H1 (cell line): ENCODE results near the gene ECSIT. TPM values are rescaled to one million over a fixed set of nuclear protein-coding genes. Genes with fewer than 3 reads are reported as not detected.
A peak's percentile ranks its signal among the peaks of the same experiment; 100 is the strongest.

Experiments used
- CTCF ChIA-PET: fragments of 300-600 bp; sonication (Branson Sonifier 250); formaldehyde crosslinking; loops from one replicate; lab custom pipeline; 2021; ENCODE audit not compliant: partially characterized antibody; lab: Charles Lee
- POLR2A ChIA-PET: fragments of 300-600 bp; sonication (Branson Sonifier 250); formaldehyde crosslinking; loops from one replicate; lab custom pipeline; 2021; ENCODE audit warnings: inconsistent platforms; ENCODE audit not compliant: partially characterized antibody; lab: Charles Lee
- DNase-seq, 2 experiments: peaks; one replicate each; pipeline versions ENCODE4 v3.0.0 to v3.0.0-alpha.2; 2010 to 2022; ENCODE audit warnings: low spot score in 2 of 2, low read depth in 1 of 2, mixed read lengths in 1 of 2
- FAIRE-seq: peaks from 2 replicates; lab custom pipeline; 2011; peaks lifted over from hg19 to GRCh38; lab: Jason Lieb, UNC
- H2AFZ ChIP-seq: 2 replicates; pipeline ENCODE4 v1.8.1; 2012; ENCODE audit warnings: low read length, inconsistent platforms
- H2AK5ac ChIP-seq: 2 replicates; pipeline ENCODE4 v1.6.1; 2013; ENCODE audit warnings: low read depth, low read length
- H2BK120ac ChIP-seq: replicated peaks from 2 replicates; pipeline ENCODE3; 2013; ENCODE audit warnings: low read depth, low read length, inconsistent platforms
- H2BK12ac ChIP-seq: 2 replicates; pipeline ENCODE4 v1.6.1; 2013; ENCODE audit warnings: low read depth, low read length
- H2BK15ac ChIP-seq: 2 replicates; pipeline ENCODE4 v1.6.1; 2013; ENCODE audit warnings: low read length
- H2BK20ac ChIP-seq: 2 replicates; pipeline ENCODE4 v1.6.1; 2013; ENCODE audit warnings: low read length
- H2BK5ac ChIP-seq: 2 replicates; pipeline ENCODE4 v1.6.1; 2013; ENCODE audit warnings: low read depth, low read length
- H3K14ac ChIP-seq: 2 replicates; pipeline ENCODE4 v1.6.1; 2013; ENCODE audit warnings: inconsistent platforms; ENCODE audit not compliant: insufficient read length
- H3K18ac ChIP-seq: 2 replicates; pipeline ENCODE4 v1.6.1; 2013; ENCODE audit warnings: low read length; ENCODE audit errors: extremely low read depth
- H3K23ac ChIP-seq: 2 replicates; pipeline ENCODE4 v1.6.1; 2013; ENCODE audit warnings: inconsistent platforms; ENCODE audit not compliant: insufficient read length
- H3K23me2 ChIP-seq: 2 replicates; pipeline ENCODE4 v1.6.1; 2013; ENCODE audit warnings: low read depth, low read length
- H3K27ac ChIP-seq: 2 replicates; pipeline ENCODE4 v1.6.1; 2011; ENCODE audit warnings: low read depth, low read length, inconsistent platforms
- H3K27me3 ChIP-seq, 4 experiments: replicated peaks in 1 of 4; 1 replicate in 1 of 4; 2 replicates in 3 of 4; pipeline versions ENCODE4 v1.6.1 to v1.8.1; 2011 to 2013; ENCODE audit warnings: low read length in 3 of 4, mild to moderate bottlenecking in 3 of 4, inconsistent platforms in 2 of 4, mixed read lengths in 2 of 4, moderate library complexity in 1 of 4; ENCODE audit not compliant: control insufficient read depth in 3 of 4, insufficient read depth in 3 of 4; ENCODE audit errors: extremely low read depth in 1 of 4
- H3K36me3 ChIP-seq, 4 experiments: 2 replicates each; pipeline versions ENCODE4 v1.6.1 to v1.8.1; 2011 to 2013; ENCODE audit warnings: mild to moderate bottlenecking in 4 of 4, low read length in 3 of 4, moderate library complexity in 2 of 4, control low read depth in 1 of 4, inconsistent platforms in 1 of 4; ENCODE audit not compliant: insufficient read depth in 4 of 4, control insufficient read depth in 2 of 4
- H3K4ac ChIP-seq: replicated peaks from 2 replicates; pipeline ENCODE3; 2013; ENCODE audit warnings: low read length, low read depth, mixed read lengths, inconsistent platforms; ENCODE audit not compliant: insufficient read length
- H3K4me1 ChIP-seq, 4 experiments: replicated peaks in 1 of 4; 1 replicate in 1 of 4; 2 replicates in 3 of 4; pipeline versions ENCODE4 v1.6.1 to v1.8.1; 2011 to 2013; ENCODE audit warnings: low read length in 3 of 4, inconsistent platforms in 2 of 4, mixed read lengths in 1 of 4; ENCODE audit not compliant: insufficient read depth in 4 of 4, control insufficient read depth in 3 of 4
- H3K4me2 ChIP-seq, 2 experiments: 2 replicates each; pipeline versions ENCODE4 v1.6.1 to v1.8.1; 2011 to 2013; ENCODE audit warnings: low read depth in 2 of 2, low read length in 2 of 2, control low read depth in 1 of 2, inconsistent platforms in 1 of 2, mild to moderate bottlenecking in 1 of 2; ENCODE audit not compliant: insufficient read depth in 1 of 2
- H3K4me3 ChIP-seq, 4 experiments: fragments of 200-600, 300-600 bp in 1 of 4; sonication (generic), shearing (Covaris generic), sonication (Bioruptor Twin) in 1 of 4; 2 replicates each; pipeline versions ENCODE4 v1.5.1 to v1.8.1; 2011 to 2016; ENCODE audit warnings: low read length in 4 of 4, low read depth in 3 of 4, control low read depth in 2 of 4, inconsistent platforms in 2 of 4, mild to moderate bottlenecking in 2 of 4, mixed read lengths in 1 of 4, moderate library complexity in 1 of 4; ENCODE audit not compliant: insufficient read depth in 2 of 4; ENCODE audit errors: extremely low read depth in 1 of 4
- H3K56ac ChIP-seq: replicated peaks from 2 replicates; pipeline ENCODE3; 2013; ENCODE audit warnings: low read depth, mild to moderate bottlenecking, mixed read lengths, low read length, inconsistent platforms; ENCODE audit not compliant: insufficient read length
- H3K79me1 ChIP-seq: 2 replicates; pipeline ENCODE4 v1.6.1; 2013; ENCODE audit warnings: low read depth, low read length, control low read depth
- H3K79me2 ChIP-seq, 2 experiments: 2 replicates each; pipeline versions ENCODE4 v1.6.1 to v1.8.1; 2012 to 2013; ENCODE audit warnings: low read length in 2 of 2, mild to moderate bottlenecking in 2 of 2, inconsistent platforms in 1 of 2; ENCODE audit not compliant: insufficient read depth in 2 of 2, control insufficient read depth in 1 of 2
- H3K9ac ChIP-seq, 4 experiments: replicated peaks in 1 of 4; 1 replicate in 1 of 4; 2 replicates in 3 of 4; pipeline versions ENCODE4 v1.6.1 to v1.8.1; 2011 to 2013; ENCODE audit warnings: low read depth in 3 of 4, low read length in 3 of 4, control low read depth in 2 of 4, mild to moderate bottlenecking in 2 of 4, moderate library complexity in 2 of 4, inconsistent platforms in 1 of 4; ENCODE audit errors: extremely low read depth in 1 of 4
- H3K9me3 ChIP-seq, 2 experiments: 2 replicates each; pipeline versions ENCODE4 v1.6.1 to v1.8.1; 2012 to 2013; ENCODE audit warnings: mild to moderate bottlenecking in 2 of 2, moderate library complexity in 2 of 2, control low read depth in 1 of 2, inconsistent platforms in 1 of 2, low read depth in 1 of 2, low read length in 1 of 2, mixed read lengths in 1 of 2; ENCODE audit not compliant: insufficient read depth in 2 of 2
- H4K20me1 ChIP-seq, 2 experiments: replicated peaks in 1 of 2; 2 replicates each; pipeline versions ENCODE3 to v1.8.1; 2011 to 2013; ENCODE audit warnings: inconsistent platforms in 2 of 2, low read length in 2 of 2, mild to moderate bottlenecking in 1 of 2; ENCODE audit not compliant: insufficient read depth in 2 of 2, control insufficient read depth in 1 of 2
- H4K5ac ChIP-seq: 2 replicates; pipeline ENCODE4 v1.6.1; 2013; ENCODE audit warnings: low read length, low read depth, mixed read lengths, inconsistent platforms; ENCODE audit not compliant: insufficient read length
- H4K8ac ChIP-seq: 2 replicates; pipeline ENCODE4 v1.8.0; 2013; ENCODE audit warnings: mild to moderate bottlenecking, moderate library complexity, low read length, inconsistent platforms; ENCODE audit not compliant: insufficient read depth; ENCODE audit errors: extremely low read depth
- H4K91ac ChIP-seq: replicated peaks from 2 replicates; pipeline ENCODE3; 2013; ENCODE audit warnings: low read length, mixed read lengths, inconsistent platforms; ENCODE audit not compliant: insufficient read length
- ATF2 ChIP-seq: IDR thresholded peaks from 2 replicates; pipeline ENCODE4 v1.6.1; 2012; ENCODE audit warnings: low read length, inconsistent platforms
- KDM4A ChIP-seq: IDR thresholded peaks from one replicate; pipeline ENCODE4 v1.7.1; 2012; ENCODE audit warnings: low read depth, mild to moderate bottlenecking, moderate library complexity, low read length, inconsistent platforms; ENCODE audit not compliant: severe bottlenecking
- PHF8 ChIP-seq: fragments of 200-600 bp; sonication (generic); conservative IDR thresholded peaks from 2 replicates; pipeline ENCODE4 v1.7.1; 2012; ENCODE audit warnings: low read depth, mild to moderate bottlenecking, inconsistent platforms, low read length, moderate library complexity
- RBBP5 ChIP-seq: IDR thresholded peaks from 2 replicates; pipeline ENCODE4 v1.7.1; 2012; ENCODE audit warnings: low read depth, mild to moderate bottlenecking, inconsistent platforms, low read length, moderate library complexity, borderline replicate concordance
- RFX5 ChIP-seq: IDR thresholded peaks from 2 replicates; pipeline ENCODE4 v1.6.1; 2011; ENCODE audit warnings: low read depth, low read length, improper control_type of control experiment, borderline replicate concordance
- SP1 ChIP-seq: IDR thresholded peaks from 2 replicates; pipeline ENCODE4 v1.6.1; 2011; ENCODE audit warnings: low read depth, low read length
- SRF ChIP-seq: IDR thresholded peaks from 2 replicates; pipeline ENCODE4 v1.6.1; 2011; ENCODE audit warnings: mild to moderate bottlenecking, low read depth, low read length, moderate library complexity
- TAF1 ChIP-seq: IDR thresholded peaks from 2 replicates; pipeline ENCODE4 v1.6.1; 2011; ENCODE audit warnings: mild to moderate bottlenecking, low read depth, low read length
- TAF7 ChIP-seq: optimal IDR thresholded peaks from 2 replicates; pipeline ENCODE3; 2011; ENCODE audit warnings: low read depth, mild to moderate bottlenecking, inconsistent platforms, low read length, moderate library complexity, borderline replicate concordance
- WGBS, 2 experiments: shearing (Covaris generic) in 1 of 2; methylation state at CpG; one replicate each; pipeline versions ENCODE4 v1.1.6 to v1.1.7; 2013 to 2015; ENCODE audit warnings: low lambda C conversion rate in 2 of 2, mixed read lengths in 2 of 2, inconsistent platforms in 1 of 2, low coverage in 1 of 2, missing lambda C conversion rate in 1 of 2; ENCODE audit not compliant: insufficient replicate concordance in 2 of 2, insufficient coverage in 1 of 2, insufficient read length in 1 of 2; ENCODE audit errors: extremely low coverage in 1 of 2, missing lambda C conversion rate in 1 of 2; 5-methylcytosine and 5-hydroxymethylcytosine counted together
- polyA plus RNA-seq, 7 experiments: library from polyadenylated mRNA; depleted of rRNA in 3 of 7; stranded (reverse) in 5 of 7; unstranded in 2 of 7; fragments of >200 nt in 5 of 7; fragments of 200-250 nt in 2 of 7; gene quantifications; 1 replicate in 5 of 7; 2 replicates in 1 of 7; 4 replicates in 1 of 7; pipeline versions ENCODE4 v1.2.1 to v1.2.3, GENCODE V29; 2011 to 2013; ENCODE audit warnings: missing spikeins in 2 of 7, mixed read lengths in 2 of 7
- total RNA-seq: library from RNA; stranded (reverse); fragmentation: NEBNext Ultra II Directional; extraction: Animal tissue kit (Norgen Biotek cat#: 25700); gene quantifications from 2 replicates; pipeline ENCODE4 v1.2.1, GENCODE V29; 2021

ECSIT gene
- total and polyA plus RNA-seq, 2 of the 8 experiments (the other 6 are each of a cell fraction or from before 2014, with no cell fraction given) = 55.7 to 74.1 TPM

GRCh38 chr19:11482384-11483050 is 46.4 kb downstream of the ECSIT start:
- no peak for FAIRE-seq
- no peak overlapping the region for H3K27ac ChIP-seq
- TF ChIP-seq SP1 (0 out of 2 replicates have a peak, but pooled peaks have one; percentile 56), RBBP5 (0 out of 2 replicates have a peak, but pooled peaks have one; percentile 64), TAF7 (peak; percentile 41), TAF1 (no peak), PHF8 (no peak), SRF (no peak), KDM4A (no peak), RFX5 (no peak), ATF2 (no peak)

More at GRCh38 chr19:11482384-11483050, 46.4 kb downstream of the ECSIT start:
- H3K14ac ChIP-seq = no peak overlapping the region
- H3K18ac ChIP-seq = no peak overlapping the region; the same call in 1 of the 2 replicates
- WGBS, 2 experiments = 11% methylated on average over 39 of the region's 58 CpGs; no CpG with 5 or more reads in 1 of the 2 experiments
- ChIA-PET POLR2A (interaction anchor here (0.6 to 3.9 kb wide), 19 partner anchors 8 to 122 kb away, joined by 3 to 20 read pairs (median 4); partner anchors contain the start of gene EPOR), CTCF (interaction anchor here (0.6 to 6.4 kb wide), 33 partner anchors 9 to 894 kb away, joined by 3 to 37 read pairs (median 4); partner anchors contain the start of genes CNN1, EPOR, ODAD3 and PRKCSH)
- H3K4ac ChIP-seq = no peak overlapping the region
- H3K9me3 ChIP-seq = no peaks in the 10 kb centered on the region; a peak in 1 of 4 replicates
- peak overlapping the region; percentile 86 for H4K8ac ChIP-seq
- no peak overlapping the region for H2AFZ ChIP-seq
- H2BK5ac ChIP-seq = no peak overlapping the region
- H3K79me1 ChIP-seq = no peaks in the 10 kb centered on the region
- DNase-seq = peak; percentile 53 to 95
- H3K9ac ChIP-seq = no peak overlapping the region; a peak in 1 of 7 replicates
- H3K23ac ChIP-seq = no peak overlapping the region
- peak overlapping the region; percentile 0 to 56 (median 9); a peak in 2 of 8 replicates for H3K4me3 ChIP-seq
- H2BK12ac ChIP-seq = no peak overlapping the region
- H2BK15ac ChIP-seq = no peak overlapping the region
- no peak overlapping the region for H2AK5ac ChIP-seq
- H4K91ac ChIP-seq = no peak overlapping the region
- H3K4me1 ChIP-seq = peaks cover 0 to 17% (median 5%) of the 10 kb centered on the region in 4 experiments; a peak in 5 of 7 replicates
- H3K23me2 ChIP-seq = peaks cover 7% of the 10 kb centered on the region; the same call in 1 of the 2 replicates
- peak overlapping the region; percentile 18 for H4K5ac ChIP-seq
- H3K27me3 ChIP-seq = peaks cover 20 to 26% (median 23%) of the 10 kb centered on the region in 4 experiments
- H3K79me2 ChIP-seq = no peaks in the 10 kb centered on the region
- H2BK20ac ChIP-seq = no peak overlapping the region
- H3K4me2 ChIP-seq = peak overlapping the region in 1 of 2 experiments; percentile 55; a peak in 3 of 4 replicates
- no peaks in the 10 kb centered on the region; a peak in 1 of 8 replicates for H3K36me3 ChIP-seq
- H3K56ac ChIP-seq = no peak overlapping the region
- H2BK120ac ChIP-seq = no peak overlapping the region
- peaks cover 0 to 9% of the 10 kb centered on the region in 2 experiments for H4K20me1 ChIP-seq
